Stimulated activated CD8-positive, alpha-beta memory T cell treated with anti-CD3 and anti-CD28 coated beads, Interleukin-7, amount 100 ng/mL, for 1 hour (primary cell): Measurements from ENCODE around the gene FMN2.
"Not testable (repeated sequence)": the region's sequence is repeated elsewhere in the genome, so short reads cannot be mapped to it uniquely, and the experiment has no call there.

Experiments used
- DNase-seq, 2 donors: peaks; one replicate each; pipeline ENCODE4 v3.0.0-alpha.2; 2020; ENCODE audit warnings: low read depth in 2 of 2

FMN2 gene

GRCh38 chr1:240138867-240139266, 47.2 kb downstream of the FMN2 start:
- no peak for DNase-seq

GRCh38 chr1:240139511-240139910, 47.8 kb downstream of the FMN2 start:
- no peak for DNase-seq

GRCh38 chr1:240145120-240145519, 53.4 kb downstream of the FMN2 start:
- no peak for DNase-seq

GRCh38 chr1:240148333-240148732, 56.6 kb downstream of the FMN2 start:
- DNase-seq, result no peak

- no peak for DNase-seq
These were observed 57.9 kb downstream of the FMN2 start for GRCh38 chr1:240149484-240150094.

GRCh38 chr1:240151136-240151735, 59.6 kb downstream of the FMN2 start:
- no peak for DNase-seq

GRCh38 chr1:240152611-240153297, 61.1 kb downstream of the FMN2 start:
- DNase-seq, result no peak

GRCh38 chr1:240155605-240156004, 63.9 kb downstream of the FMN2 start:
- DNase-seq, result no peak

GRCh38 chr1:240164742-240165141, 73.1 kb downstream of the FMN2 start:
- DNase-seq, result no peak

- DNase-seq, result no peak
These were observed 77.5 kb downstream of the FMN2 start for GRCh38 chr1:240169188-240169587.

- DNase-seq, result no peak
These were observed 78.6 kb downstream of the FMN2 start for GRCh38 chr1:240170266-240170665.

GRCh38 chr1:240170806-240171205, 79.1 kb downstream of the FMN2 start:
- no peak for DNase-seq

- DNase-seq, result no peak
These were observed 80.2 kb downstream of the FMN2 start for GRCh38 chr1:240171907-240172306.

- DNase-seq, result no peak
These were observed 82.2 kb downstream of the FMN2 start for GRCh38 chr1:240173836-240174235.

GRCh38 chr1:240174734-240175133, 83.1 kb downstream of the FMN2 start:
- DNase-seq, result no peak

GRCh38 chr1:240178366-240178765, 86.7 kb downstream of the FMN2 start:
- DNase-seq, result no peak

GRCh38 chr1:240184682-240185081, 93.0 kb downstream of the FMN2 start:
- DNase-seq, result not testable (repeated sequence)

- DNase-seq, result no peak
These were observed 96.5 kb downstream of the FMN2 start for GRCh38 chr1:240188139-240188538.

GRCh38 chr1:240189386-240189989, 97.8 kb downstream of the FMN2 start:
- no peak for DNase-seq

- no peak for DNase-seq
These were observed 99.3 kb downstream of the FMN2 start for GRCh38 chr1:240190881-240191401.

- DNase-seq, result no peak
These were observed 101.2 kb downstream of the FMN2 start for GRCh38 chr1:240192851-240193250.

- no peak for DNase-seq
These were observed 102.0 kb downstream of the FMN2 start for GRCh38 chr1:240193679-240194078.

GRCh38 chr1:240194120-240194519, 102.4 kb downstream of the FMN2 start:
- DNase-seq, result no peak
